GM23248 (cell line): ENCODE measurements around the gene SERPINA10.

Experiments
- EZH2 ChIP-seq: fragments of 200-600 bp; sonication (generic); IDR thresholded peaks from 2 replicates; pipeline ENCODE4 v1.6.1; 2018; ENCODE audit warnings: antibody characterized with exemption, mild to moderate bottlenecking; ENCODE audit not compliant: insufficient read depth, poor library complexity, severe bottlenecking
- EZH2phosphoT487 ChIP-seq: fragments of 200-600 bp; sonication (generic); IDR thresholded peaks from 2 replicates; pipeline ENCODE4 v1.6.1; 2018; ENCODE audit warnings: antibody characterized with exemption, moderate library complexity, mild to moderate bottlenecking, low read depth; ENCODE audit not compliant: insufficient read depth

DNA sequence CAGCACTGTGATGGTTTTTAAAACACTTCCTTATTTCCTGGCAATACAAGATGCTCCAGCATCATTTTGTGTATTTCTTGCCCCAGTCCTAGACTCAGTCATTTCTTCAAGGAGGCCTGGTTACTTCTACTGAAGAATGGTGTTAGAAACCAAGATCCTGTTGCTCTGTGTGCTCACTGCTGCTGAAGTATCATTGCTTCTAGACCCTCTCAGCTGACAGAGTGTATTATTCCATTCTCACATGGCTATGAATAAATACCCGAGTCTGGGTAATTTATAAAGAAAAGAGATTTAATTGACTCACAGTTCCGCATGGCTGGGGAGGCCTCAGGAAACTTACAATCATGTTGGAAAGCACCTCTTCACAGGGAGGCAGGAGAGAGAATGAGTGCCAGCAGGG, 45.0 kb upstream of the SERPINA10 start:
- TF ChIP-seq EZH2phosphoT487: no peak
- no peak for TF ChIP-seq EZH2
